A549 (cell line): ENCODE measurements around the gene MESD. TPM values are rescaled to one million over a fixed set of nuclear protein-coding genes. Genes with fewer than 3 reads are reported as not detected.

Experiments
- ATAC-seq, 2 experiments: fragments of 200-7000 bp in 1 of 2; fragments of >200 bp in 1 of 2; cut with Nextera tagmentation in 1 of 2; cut with Tn5 transposase in 1 of 2; 3 replicates each; pipeline versions ENCODE4 v1.8.0 to v1.9.1; 2018 to 2020; ENCODE audit warnings: mild to moderate bottlenecking in 1 of 2, moderate library complexity in 1 of 2
- CTCF ChIA-PET: fragments of 300-600 bp; sonication (Branson Sonifier 250); formaldehyde crosslinking; extraction: SDS; loops from one replicate; lab custom pipeline; 2021; ENCODE audit warnings: antibody characterized with exemption, inconsistent platforms; lab: Yijun Ruan, JAX
- POLR2A ChIA-PET: fragments of 350-600 bp; formaldehyde crosslinking; extraction: SDS; loops from one replicate; lab custom pipeline; 2021; ENCODE audit warnings: antibody characterized with exemption, inconsistent platforms; lab: Yijun Ruan, JAX
- DNase-seq, 2 experiments: peaks; one replicate each; pipeline versions ENCODE4 v3.0.0 to v3.0.0-alpha.2; 2011 to 2016; ENCODE audit warnings: low read depth in 1 of 2, low spot score in 1 of 2
- FAIRE-seq: peaks from 2 replicates; lab custom pipeline; 2011; peaks lifted over from hg19 to GRCh38; lab: Jason Lieb, UNC
- H3K27ac ChIP-seq, 2 experiments: fragments of >200 bp; sonication (Bioruptor Twin); formaldehyde crosslinking; 3 replicates each; pipeline ENCODE4 v1.5.1; 2016 to 2017
- H3K4me1 ChIP-seq: fragments of >200 bp; sonication (Bioruptor Twin); formaldehyde crosslinking; 3 replicates; pipeline ENCODE4 v1.6.1; 2016
- H3K4me2 ChIP-seq: fragments of >200 bp; sonication (Bioruptor Twin); formaldehyde crosslinking; 3 replicates; pipeline ENCODE4 v1.6.1; 2016
- H3K4me3 ChIP-seq: fragments of >200 bp; sonication (Bioruptor Twin); formaldehyde crosslinking; 3 replicates; pipeline ENCODE4 v1.5.1; 2016
- H3K9me3 ChIP-seq: fragments of >200 bp; sonication (Bioruptor Twin); formaldehyde crosslinking; 3 replicates; pipeline ENCODE4 v1.6.1; 2016
- BCL3 ChIP-seq: fragments of >200 bp; sonication (Bioruptor Twin); formaldehyde crosslinking; IDR thresholded peaks from 3 replicates; pipeline ENCODE4 v1.6.1; 2016
- BHLHE40 ChIP-seq: IDR thresholded peaks from 2 replicates; pipeline ENCODE4 v1.6.1; 2012; ENCODE audit warnings: low read depth, low read length, inconsistent platforms
- CBX8 ChIP-seq: fragments of 200-600 bp; sonication (generic); IDR thresholded peaks from 2 replicates; pipeline ENCODE4 v1.6.1; 2016
- CTCF ChIP-seq: fragments of >200 bp; sonication (Bioruptor Twin); formaldehyde crosslinking; IDR thresholded peaks from 3 replicates; pipeline ENCODE4 v1.5.1; 2016
- EHMT2 ChIP-seq: fragments of 200-600 bp; sonication (generic); IDR thresholded peaks from 2 replicates; pipeline ENCODE4 v1.6.1; 2016; ENCODE audit warnings: antibody characterized with exemption, low read depth, mild to moderate bottlenecking, moderate library complexity
- ELK1 ChIP-seq: fragments of 150-350 bp; IDR thresholded peaks from 2 replicates; pipeline ENCODE4 v1.6.1; 2014; ENCODE audit warnings: low read depth, mild to moderate bottlenecking, low read length
- EP300 ChIP-seq, 2 experiments: fragments of >200 bp; sonication (Bioruptor Twin); formaldehyde crosslinking; IDR thresholded peaks; 2 replicates in 1 of 2; 3 replicates in 1 of 2; pipeline ENCODE4 v1.6.1; 2016 to 2017
- ESRRA ChIP-seq: fragments of 150-350 bp; IDR thresholded peaks from 2 replicates; pipeline ENCODE4 v1.6.1; 2014; ENCODE audit warnings: mild to moderate bottlenecking, low read length, borderline replicate concordance
- GATA3 ChIP-seq: IDR thresholded peaks from 2 replicates; pipeline ENCODE4 v1.6.1; 2012; ENCODE audit warnings: borderline replicate concordance
- HDAC2 ChIP-seq: fragments of 200-600 bp; sonication (generic); IDR thresholded peaks from 2 replicates; pipeline ENCODE4 v1.6.1; 2016
- HES2 ChIP-seq: fragments of >200 bp; sonication (Bioruptor Twin); formaldehyde crosslinking; IDR thresholded peaks from 2 replicates; pipeline ENCODE4 v1.6.1; 2016
- HMGXB4 ChIP-seq: fragments of 250-450 bp; sonication (Bioruptor Pico); IDR thresholded peaks from 2 replicates; pipeline ENCODE4 v1.5.0; 2021; ENCODE audit warnings: mild to moderate bottlenecking, moderate library complexity, borderline replicate concordance
- KDM5A ChIP-seq: fragments of 200-600 bp; sonication (generic); IDR thresholded peaks from 2 replicates; pipeline ENCODE4 v1.6.1; 2016; ENCODE audit warnings: antibody characterized with exemption, mild to moderate bottlenecking
- MAX ChIP-seq: IDR thresholded peaks from 2 replicates; pipeline ENCODE4 v1.6.1; 2012
- NFE2L2 ChIP-seq: fragments of 150-350 bp; conservative IDR thresholded peaks from 2 replicates; pipeline ENCODE4 v1.6.1; 2014; ENCODE audit warnings: low read length
- PBX3 ChIP-seq: IDR thresholded peaks from 2 replicates; pipeline ENCODE4 v1.6.1; 2012
- RARB ChIP-seq: fragments of 250-450 bp; sonication (Bioruptor Pico); IDR thresholded peaks from 2 replicates; pipeline ENCODE4 v1.8.0; 2021; ENCODE audit warnings: mild to moderate bottlenecking, moderate library complexity
- SMC3 ChIP-seq: fragments of >200 bp; sonication (Bioruptor Twin); formaldehyde crosslinking; IDR thresholded peaks from 3 replicates; pipeline ENCODE4 v1.6.1; 2018; ENCODE audit warnings: inconsistent platforms
- TFCP2L1 ChIP-seq: fragments of 250-450 bp; sonication (Bioruptor Pico); IDR thresholded peaks from 2 replicates; pipeline ENCODE4 v1.5.0; 2021; ENCODE audit warnings: mild to moderate bottlenecking
- ZNF302 ChIP-seq: fragments of 250-450 bp; sonication (Bioruptor Pico); IDR thresholded peaks from 2 replicates; pipeline ENCODE4 v1.9.0; 2021; ENCODE audit warnings: inconsistent platforms, mild to moderate bottlenecking, moderate library complexity
- WGBS: methylation state at CpG from one replicate; pipeline ENCODE4 v1.1.6; 2017; ENCODE audit errors: missing lambda C conversion rate; 5-methylcytosine and 5-hydroxymethylcytosine counted together
- polyA plus RNA-seq, 4 experiments: library from polyadenylated mRNA; depleted of rRNA in 3 of 4; stranded (reverse); fragments of >200 nt; fragmentation: RNase III in 1 of 4; extraction: RNeasy Plus Mini Kit Qiagen cat#74134 plus additional on column Dnase treatment in 1 of 4; gene quantifications; 2 replicates in 3 of 4; 3 replicates in 1 of 4; pipeline ENCODE4 v1.2.3, GENCODE V29; 2011 to 2017

Gene MESD
- polyA plus RNA-seq, 2 of the 4 experiments (the other 2 are of a cell fraction), result 35.6 to 39.4 TPM

GRCh38 chr15:81008312-81008711 is 18.7 kb upstream of the MESD start:
- ChIA-PET POLR2A (interaction anchor here (0.9 kb wide), 1 partner anchor 18 kb away, joined by 3 read pairs; no protein-coding TSS in a partner anchor), CTCF (interaction anchor here (1.1 to 2.4 kb wide), 3 partner anchors 12 to 258 kb away, joined by 5 to 8 read pairs (median 8); no protein-coding TSS in a partner anchor)
- peak in 1 of 2 experiments; percentile 23; a peak in 2 of 6 replicates for ATAC-seq
- DNase-seq, result no peak
- Histone ChIP-seq H3K4me2 (no peak overlapping the region), H3K4me3 (no peak overlapping the region), H3K4me1 (peaks cover 12% of the 10 kb centered on the region; the same call in 2 of the 3 replicates), H3K9me3 (no peaks in the 10 kb centered on the region), H3K27ac (no peak overlapping the region)
- no peak for FAIRE-seq
- TF ChIP-seq CTCF, result no peak
- TF ChIP-seq MAX, result no peak
- TF ChIP-seq BCL3, result no peak
- TF ChIP-seq BHLHE40, result no peak
- TF ChIP-seq ELK1, result no peak
- no peak for TF ChIP-seq GATA3
- no peak for TF ChIP-seq HES2
- WGBS, result 86% methylated on average over 2 of the region's 2 CpGs

- DNase-seq (no peak), ATAC-seq (peak in 1 of 2 experiments; percentile 48; a peak in 3 of 6 replicates), FAIRE-seq (no peak)
- POLR2A ChIA-PET, result interaction anchor here (0.9 kb wide), 1 partner anchor 17 kb away, joined by 3 read pairs; no protein-coding TSS in a partner anchor
- CTCF ChIA-PET, result interaction anchor here (1.1 to 2.4 kb wide), 3 partner anchors 13 to 259 kb away, joined by 5 to 8 read pairs (median 8); no protein-coding TSS in a partner anchor
- no peak overlapping the region for H3K27ac ChIP-seq
- peaks cover 19% of the 10 kb centered on the region for H3K4me1 ChIP-seq
- no peak overlapping the region for H3K4me2 ChIP-seq
- H3K4me3 ChIP-seq, result no peak overlapping the region
- TF ChIP-seq CBX8, result no peak
- no peak for TF ChIP-seq NFE2L2
- no peaks in the 10 kb centered on the region for H3K9me3 ChIP-seq
- 80% methylated on average over 6 of the region's 6 CpGs for WGBS
These were observed 17.9 kb upstream of the MESD start for GRCh38 chr15:81007428-81008064.

- ChIA-PET POLR2A (no interaction called here), CTCF (interaction anchor here (0.6 to 0.9 kb wide), 2 partner anchors 37 to 42 kb away, joined by 3 to 4 read pairs; no protein-coding TSS in a partner anchor)
- no peak for FAIRE-seq
- TF ChIP-seq ELK1, result no peak
- TF ChIP-seq ZNF302 (CRISPR knock-in tag), result no peak
- no peak for TF ChIP-seq HDAC2
- no peak for TF ChIP-seq GATA3
- no peak for TF ChIP-seq PBX3
- no peak for TF ChIP-seq SMC3
- TF ChIP-seq RARB (CRISPR knock-in tag), result no peak
- no peak for TF ChIP-seq TFCP2L1 (CRISPR knock-in tag)
- TF ChIP-seq CTCF, result no peak
- no peak for TF ChIP-seq HMGXB4
- no peak for TF ChIP-seq ESRRA
- no peak for TF ChIP-seq EHMT2
- no peak for TF ChIP-seq EP300 (IDR thresholded peaks at IDR 0.05)
- no peak for TF ChIP-seq KDM5A
These were observed 16.5 kb upstream of the MESD start for GRCh38 chr15:81006124-81006523.

More at GRCh38 chr15:81006124-81006523, 16.5 kb upstream of the MESD start:
- Histone ChIP-seq H3K9me3 (no peaks in the 10 kb centered on the region), H3K27ac (no peak overlapping the region), H3K4me2 (no peak overlapping the region), H3K4me1 (peaks cover 22% of the 10 kb centered on the region), H3K4me3 (no peak overlapping the region)
- no peak for ATAC-seq
- DNase-seq, result no peak
- WGBS, result 95% methylated on average over 1 of the region's 1 CpG
